ENCODE data around the gene LHX2.

DNA sequence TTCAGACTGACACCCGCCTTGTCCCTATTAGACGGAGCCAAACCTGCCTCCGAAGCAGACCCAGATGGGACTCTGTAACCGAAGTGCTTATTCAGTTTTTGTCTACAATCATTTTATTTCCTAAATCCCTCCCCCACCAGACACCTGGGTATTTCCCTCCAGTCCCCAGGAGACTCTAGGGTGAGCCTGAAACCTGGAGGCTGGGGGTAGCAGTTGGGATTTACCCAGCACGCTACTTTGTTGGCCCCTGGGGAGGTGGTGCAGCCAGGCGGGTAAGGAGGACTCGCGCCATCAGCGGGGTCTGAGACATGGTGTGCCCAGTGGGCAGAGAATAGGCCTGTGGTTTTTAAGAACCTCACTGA, 1.3 kb upstream of the LHX2 start:
- TF ChIP-seq, protein P1, sequence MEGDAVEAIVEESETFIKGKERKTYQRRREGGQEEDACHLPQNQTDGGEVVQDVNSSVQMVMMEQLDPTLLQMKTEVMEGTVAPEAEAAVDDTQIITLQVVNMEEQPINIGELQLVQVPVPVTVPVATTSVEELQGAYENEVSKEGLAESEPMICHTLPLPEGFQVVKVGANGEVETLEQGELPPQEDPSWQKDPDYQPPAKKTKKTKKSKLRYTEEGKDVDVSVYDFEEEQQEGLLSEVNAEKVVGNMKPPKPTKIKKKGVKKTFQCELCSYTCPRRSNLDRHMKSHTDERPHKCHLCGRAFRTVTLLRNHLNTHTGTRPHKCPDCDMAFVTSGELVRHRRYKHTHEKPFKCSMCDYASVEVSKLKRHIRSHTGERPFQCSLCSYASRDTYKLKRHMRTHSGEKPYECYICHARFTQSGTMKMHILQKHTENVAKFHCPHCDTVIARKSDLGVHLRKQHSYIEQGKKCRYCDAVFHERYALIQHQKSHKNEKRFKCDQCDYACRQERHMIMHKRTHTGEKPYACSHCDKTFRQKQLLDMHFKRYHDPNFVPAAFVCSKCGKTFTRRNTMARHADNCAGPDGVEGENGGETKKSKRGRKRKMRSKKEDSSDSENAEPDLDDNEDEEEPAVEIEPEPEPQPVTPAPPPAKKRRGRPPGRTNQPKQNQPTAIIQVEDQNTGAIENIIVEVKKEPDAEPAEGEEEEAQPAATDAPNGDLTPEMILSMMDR (conservative IDR thresholded peaks at IDR 0.05; ENCODE audit: low read depth, low read length): no peak
- no peak for TF ChIP-seq EZH2 (IDR thresholded peaks at IDR 0.05; ENCODE audit: borderline replicate concordance, low read depth, low read length, poor library complexity, severe bottlenecking)
